K562 (cell line): ENCODE data around the gene WFIKKN2. TPM values are rescaled to one million over a fixed set of nuclear protein-coding genes. Genes with fewer than 3 reads are reported as not detected.
A peak's percentile ranks its signal among the peaks of the same experiment; 100 is the strongest.

Source experiments
- ATAC-seq: fragments of 200-7000 bp; cut with Tn5 transposase; 3 replicates; pipeline ENCODE4 v1.9.1; 2020; ENCODE audit warnings: moderate library complexity
- BruUV-seq: library from RNA; stranded (reverse); fragments of 400-500 nt; replicated peaks from 2 replicates; lab custom pipeline; 2021; lab: Mats Ljungman, UMichigan
- CTCF ChIA-PET: fragments of 300-600 bp; formaldehyde crosslinking; extraction: SDS; loops from one replicate; lab custom pipeline; 2021; ENCODE audit warnings: low intra/inter-chr PET ratio; lab: Yijun Ruan, JAX
- POLR2A ChIA-PET: fragments of 300-600, 350-650 bp; sonication (Branson Sonifier 250); formaldehyde crosslinking; extraction: SDS; loops from one replicate; lab custom pipeline; 2021; ENCODE audit warnings: antibody characterized with exemption, inconsistent platforms; lab: Yijun Ruan, JAX
- DNase-seq, 4 experiments: peaks; one replicate each; pipeline versions ENCODE4 v3.0.0 to v3.0.0-alpha.2; 2011 to 2018; ENCODE audit warnings: low spot score in 3 of 4, mixed read lengths in 3 of 4; ENCODE audit errors: extremely low read depth in 1 of 4
- FAIRE-seq: peaks from 2 replicates; lab custom pipeline; 2011; peaks lifted over from hg19 to GRCh38; lab: Jason Lieb, UNC
- H2AFZ ChIP-seq: 2 replicates; pipeline ENCODE4 v1.6.0; 2011; ENCODE audit warnings: low read depth, low read length, control low read depth, inconsistent platforms
- H3K27ac ChIP-seq: fragments of 200-600 bp; 3 replicates; pipeline ENCODE4 v1.8.0; 2011; ENCODE audit warnings: low read depth, mild to moderate bottlenecking, control low read depth, inconsistent platforms, low read length, moderate library complexity, mixed read lengths; ENCODE audit errors: extremely low read depth
- H3K27me3 ChIP-seq, 2 experiments: fragments of 300-600 bp in 1 of 2; 2 replicates in 1 of 2; 3 replicates in 1 of 2; pipeline versions ENCODE4 v1.6.0 to v1.8.0; 2011; ENCODE audit warnings: inconsistent platforms in 2 of 2, low read length in 2 of 2, mild to moderate bottlenecking in 1 of 2, mixed read lengths in 1 of 2, moderate library complexity in 1 of 2; ENCODE audit not compliant: control insufficient read depth in 2 of 2, insufficient read depth in 2 of 2
- H3K36me3 ChIP-seq: fragments of 300-600 bp; 3 replicates; pipeline ENCODE4 v1.8.0; 2011; ENCODE audit warnings: mild to moderate bottlenecking, low read length, inconsistent platforms; ENCODE audit not compliant: control insufficient read depth, insufficient read depth
- H3K4me1 ChIP-seq, 2 experiments: fragments of 200-600 bp in 1 of 2; replicated peaks in 1 of 2; 2 replicates in 1 of 2; 3 replicates in 1 of 2; pipeline versions ENCODE4 v1.5.1 to v1.8.0; 2011; ENCODE audit warnings: inconsistent platforms in 2 of 2, low read length in 2 of 2, mild to moderate bottlenecking in 1 of 2, mixed read lengths in 1 of 2, moderate library complexity in 1 of 2; ENCODE audit not compliant: control insufficient read depth in 2 of 2, insufficient read depth in 2 of 2
- H3K4me2 ChIP-seq: 2 replicates; pipeline ENCODE4 v1.6.1; 2011; ENCODE audit warnings: low read length, control low read depth, inconsistent platforms, mixed read lengths; ENCODE audit not compliant: insufficient read depth
- H3K4me3 ChIP-seq: fragments of 200-600 bp; sonication (generic), shearing (Covaris generic); 2 replicates; pipeline ENCODE4 v1.5.1; 2016; ENCODE audit warnings: control low read depth, inconsistent platforms
- H3K79me2 ChIP-seq: fragments of 200-600 bp; 3 replicates; pipeline ENCODE4 v1.8.0; 2011; ENCODE audit warnings: low read length, inconsistent platforms; ENCODE audit not compliant: control insufficient read depth, insufficient read depth
- H3K9ac ChIP-seq, 2 experiments: 2 replicates each; pipeline versions ENCODE4 v1.6.0 to v1.6.1; 2011; ENCODE audit warnings: low read depth in 2 of 2, low read length in 2 of 2, control low read depth in 1 of 2, inconsistent platforms in 1 of 2, mild to moderate bottlenecking in 1 of 2, mixed read lengths in 1 of 2; ENCODE audit not compliant: insufficient read depth in 1 of 2
- H3K9me1 ChIP-seq: one replicate; pipeline ENCODE4 v1.6.0; 2011; ENCODE audit warnings: inconsistent platforms, mild to moderate bottlenecking, low read length, moderate library complexity; ENCODE audit not compliant: control insufficient read depth, insufficient read depth
- H3K9me3 ChIP-seq: replicated peaks from 2 replicates; pipeline ENCODE4 v1.5.1; 2011; ENCODE audit warnings: low read depth, low read length, inconsistent platforms; ENCODE audit not compliant: control insufficient read depth, insufficient read depth
- H4K20me1 ChIP-seq: replicated peaks from 2 replicates; pipeline ENCODE4 v1.6.1; 2011; ENCODE audit warnings: low read length, inconsistent platforms, mixed read lengths; ENCODE audit not compliant: control insufficient read depth, insufficient read depth
- CEBPB ChIP-seq: fragments of 450-650 bp; IDR thresholded peaks from 2 replicates; pipeline ENCODE4 v1.6.1; 2016; ENCODE audit warnings: missing genetic modification characterization, missing compliant biosample characterization
- FOSL1 ChIP-seq: fragments of 200-800 bp; sonication (Bioruptor generic); conservative IDR thresholded peaks from 2 replicates; pipeline ENCODE4 v1.6.1; 2016; ENCODE audit warnings: missing genetic modification characterization, missing compliant biosample characterization
- JUN ChIP-seq, 2 experiments: sonication (generic) in 1 of 2; formaldehyde crosslinking in 1 of 2; IDR thresholded peaks; 2 replicates each; pipeline versions ENCODE4 v1.6.1 to v1.8.0; 2012 to 2022; ENCODE audit warnings: borderline replicate concordance in 2 of 2, mild to moderate bottlenecking in 2 of 2, improper control_type of control experiment in 1 of 2, low read depth in 1 of 2, low read length in 1 of 2, missing genetic modification reagents in 1 of 2
- L3MBTL2 ChIP-seq: fragments of 450-650 bp; IDR thresholded peaks from 2 replicates; pipeline ENCODE4 v1.6.1; 2016; ENCODE audit warnings: mild to moderate bottlenecking, moderate library complexity
- MAFK ChIP-seq: IDR thresholded peaks from 2 replicates; pipeline ENCODE4 v1.6.1; 2011; ENCODE audit warnings: low read length, improper control_type of control experiment
- MAZ ChIP-seq, 2 experiments: fragments of 450-650 bp in 1 of 2; sonication (generic) in 1 of 2; formaldehyde crosslinking; IDR thresholded peaks in 1 of 2; conservative IDR thresholded peaks in 1 of 2; 2 replicates each; pipeline versions ENCODE4 v1.4.0 to v1.5.0; 2020; ENCODE audit warnings: mild to moderate bottlenecking in 1 of 2, missing genetic modification reagents in 1 of 2
- NR2C2 ChIP-seq, 2 experiments: fragments of 200-800 bp in 1 of 2; sonication (Bioruptor generic) in 1 of 2; sonication (generic) in 1 of 2; formaldehyde crosslinking in 1 of 2; IDR thresholded peaks; 2 replicates each; pipeline versions ENCODE4 v1.6.1 to v1.8.0; 2016 to 2022; ENCODE audit warnings: mild to moderate bottlenecking in 1 of 2, missing compliant biosample characterization in 1 of 2, missing genetic modification characterization in 1 of 2, missing genetic modification reagents in 1 of 2
- STAT5B ChIP-seq: fragments of 250-450 bp; sonication (Bioruptor Pico); IDR thresholded peaks from 2 replicates; pipeline ENCODE4 v1.8.0; 2021; ENCODE audit warnings: mild to moderate bottlenecking, inconsistent platforms
- TBL1XR1 ChIP-seq, 2 experiments: IDR thresholded peaks; 2 replicates each; pipeline ENCODE4 v1.6.1; 2012; ENCODE audit warnings: improper control_type of control experiment in 2 of 2, low read length in 2 of 2, mild to moderate bottlenecking in 1 of 2
- ZNF212 ChIP-seq: fragments of 450-650 bp; formaldehyde crosslinking; IDR thresholded peaks from 2 replicates; pipeline ENCODE4 v1.4.0; 2020; ENCODE audit warnings: mild to moderate bottlenecking
- ZZZ3 ChIP-seq: fragments of 450-650 bp; IDR thresholded peaks from 2 replicates; pipeline ENCODE4 v1.6.1; 2016; ENCODE audit warnings: antibody characterized with exemption, mild to moderate bottlenecking, moderate library complexity
- WGBS: fragments of 100-300 bp; shearing (Covaris generic); methylation state at CpG from one replicate; pipeline ENCODE4 v1.1.6; 2016; ENCODE audit warnings: low coverage, mixed read lengths; ENCODE audit not compliant: insufficient coverage; ENCODE audit errors: missing lambda C conversion rate; 5-methylcytosine and 5-hydroxymethylcytosine counted together
- in situ Hi-C: fragments of 300-500 bp; cut with MboI; formaldehyde crosslinking; loops from 4 replicates; pipeline ENCODE4 v1.15.0; 2018; ENCODE audit warnings: inconsistent platforms, mixed read lengths
- intact Hi-C: fragments of 100-400 bp; cut with micrococcal nuclease; formaldehyde crosslinking; loops from 2 replicates; pipeline ENCODE4 v1.14.2; 2022
- polyA plus RNA-seq, 8 experiments: library from polyadenylated mRNA; depleted of rRNA in 4 of 8; stranded (reverse) in 5 of 8; unstranded in 3 of 8; fragments of >200 nt; fragmentation: Nextera tagmentation in 2 of 8; fragmentation: Illumina TruSeq in 1 of 8; extraction: Ambion mirVana in 2 of 8; extraction: Trizol in 1 of 8; gene quantifications; 2 replicates each; pipeline versions ENCODE4 v1.2.1 to v1.2.3, GENCODE V29; 2011 to 2014; ENCODE audit warnings: inconsistent platforms in 1 of 8, missing spikeins in 1 of 8
- total RNA-seq, 7 experiments: library from RNA; depleted of rRNA in 6 of 7; stranded (reverse); fragments of >200 nt in 6 of 7; fragmentation: Illumina TruSeq in 2 of 7; extraction: Trizol in 2 of 7; gene quantifications; 2 replicates each; pipeline versions ENCODE4 v1.2.1 to v1.2.3, GENCODE V29; 2011 to 2021; ENCODE audit warnings: low replicate concordance in 1 of 7
- TF ChIP-seq, protein P1 (sequence below): sonication (generic); formaldehyde crosslinking; IDR thresholded peaks from 2 replicates; pipeline ENCODE4 v1.8.0; 2023; ENCODE audit warnings: mild to moderate bottlenecking, missing genetic modification reagents

Gene WFIKKN2
- total and polyA plus RNA-seq, 9 of the 15 experiments (the other 6 are each of a cell fraction or from before 2014, with no cell fraction given) = 0.07 TPM; not detected in 8

DNA sequence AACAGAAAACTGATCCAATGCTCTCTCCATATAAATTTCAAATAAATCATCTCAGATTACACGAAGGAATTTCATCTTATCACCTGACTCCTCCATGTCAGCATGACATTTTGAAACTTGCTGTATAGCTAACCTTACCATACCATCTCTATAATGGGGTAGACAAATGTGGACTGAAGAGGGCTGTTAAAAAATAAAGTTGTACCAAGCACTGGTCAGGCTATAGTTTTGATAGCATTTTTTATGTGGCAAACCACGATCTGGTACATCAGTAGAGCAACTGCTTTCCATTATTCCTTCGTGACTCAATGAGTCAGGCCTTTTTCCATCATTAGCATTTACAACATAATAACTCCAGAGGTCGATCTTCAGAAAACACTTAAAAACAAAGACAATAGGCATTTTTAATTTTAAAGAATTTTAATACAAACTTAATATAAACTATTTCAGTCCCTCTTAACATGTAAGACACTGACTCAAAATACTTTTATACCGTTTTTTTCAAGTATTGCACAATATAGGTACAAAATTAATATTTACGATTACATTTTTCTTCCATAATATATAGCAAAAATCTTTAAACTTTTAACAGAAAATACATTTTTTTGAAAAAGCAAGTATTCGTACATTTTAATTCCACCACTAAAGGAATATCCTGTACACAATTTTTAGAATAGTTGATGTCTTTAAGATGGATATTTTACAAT lies 26.6 kb downstream of the WFIKKN2 start:
- Histone ChIP-seq H3K9ac (no peak overlapping the region), H3K79me2 (peaks cover 39% of the 10 kb centered on the region), H3K4me3 (no peak overlapping the region), H4K20me1 (peaks cover 12% of the 10 kb centered on the region), H3K9me3 (no peaks in the 10 kb centered on the region), H2AFZ (no peak overlapping the region), H3K4me1 (peaks cover 6 to 8% of the 10 kb centered on the region in 2 experiments; a peak in 4 of 5 replicates), H3K9me1 (no peaks in the 10 kb centered on the region), H3K4me2 (peak overlapping the region; percentile 12; the same call in 1 of the 2 replicates), H3K36me3 (peaks cover 26% of the 10 kb centered on the region), H3K27ac (no peak overlapping the region), H3K27me3 (no peaks in the 10 kb centered on the region)
- CTCF ChIA-PET = no interaction called here
- BruUV-seq = no TSS peak
- ATAC-seq = no peak
- no peak for FAIRE-seq
- intact Hi-C loops = no loop called here
- POLR2A ChIA-PET = interaction anchor here (1.1 to 7.7 kb wide), 4 partner anchors 11 to 116 kb away, joined by 3 to 207 read pairs (median 75); no protein-coding TSS in a partner anchor
- in situ Hi-C loops = loop anchor here (5.0 to 10.0 kb wide), 2 partner anchors 90 to 293 kb away; partner anchors contain the start of gene NME1
- WGBS = 70% methylated on average over 7 of the region's 7 CpGs
- no peak for DNase-seq
- no peak for TF ChIP-seq JUN (IDR thresholded peaks at IDR 0.05; ENCODE audit: borderline replicate concordance, low read depth, low read length)
- TF ChIP-seq JUN (CRISPR knock-in tag; IDR thresholded peaks at IDR 0.05; ENCODE audit: borderline replicate concordance) = no peak
- TF ChIP-seq ZZZ3 = no peak
- TF ChIP-seq MAFK = no peak
- TF ChIP-seq, protein P1, sequence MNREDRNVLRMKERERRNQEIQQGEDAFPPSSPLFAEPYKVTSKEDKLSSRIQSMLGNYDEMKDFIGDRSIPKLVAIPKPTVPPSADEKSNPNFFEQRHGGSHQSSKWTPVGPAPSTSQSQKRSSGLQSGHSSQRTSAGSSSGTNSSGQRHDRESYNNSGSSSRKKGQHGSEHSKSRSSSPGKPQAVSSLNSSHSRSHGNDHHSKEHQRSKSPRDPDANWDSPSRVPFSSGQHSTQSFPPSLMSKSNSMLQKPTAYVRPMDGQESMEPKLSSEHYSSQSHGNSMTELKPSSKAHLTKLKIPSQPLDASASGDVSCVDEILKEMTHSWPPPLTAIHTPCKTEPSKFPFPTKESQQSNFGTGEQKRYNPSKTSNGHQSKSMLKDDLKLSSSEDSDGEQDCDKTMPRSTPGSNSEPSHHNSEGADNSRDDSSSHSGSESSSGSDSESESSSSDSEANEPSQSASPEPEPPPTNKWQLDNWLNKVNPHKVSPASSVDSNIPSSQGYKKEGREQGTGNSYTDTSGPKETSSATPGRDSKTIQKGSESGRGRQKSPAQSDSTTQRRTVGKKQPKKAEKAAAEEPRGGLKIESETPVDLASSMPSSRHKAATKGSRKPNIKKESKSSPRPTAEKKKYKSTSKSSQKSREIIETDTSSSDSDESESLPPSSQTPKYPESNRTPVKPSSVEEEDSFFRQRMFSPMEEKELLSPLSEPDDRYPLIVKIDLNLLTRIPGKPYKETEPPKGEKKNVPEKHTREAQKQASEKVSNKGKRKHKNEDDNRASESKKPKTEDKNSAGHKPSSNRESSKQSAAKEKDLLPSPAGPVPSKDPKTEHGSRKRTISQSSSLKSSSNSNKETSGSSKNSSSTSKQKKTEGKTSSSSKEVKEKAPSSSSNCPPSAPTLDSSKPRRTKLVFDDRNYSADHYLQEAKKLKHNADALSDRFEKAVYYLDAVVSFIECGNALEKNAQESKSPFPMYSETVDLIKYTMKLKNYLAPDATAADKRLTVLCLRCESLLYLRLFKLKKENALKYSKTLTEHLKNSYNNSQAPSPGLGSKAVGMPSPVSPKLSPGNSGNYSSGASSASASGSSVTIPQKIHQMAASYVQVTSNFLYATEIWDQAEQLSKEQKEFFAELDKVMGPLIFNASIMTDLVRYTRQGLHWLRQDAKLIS (CRISPR knock-in tag) = no peak
- TF ChIP-seq MAZ (CRISPR knock-in tag; conservative IDR thresholded peaks at IDR 0.05 in 1 of 2, IDR thresholded peaks at IDR 0.05 in 1 of 2) = no peak
- no peak for TF ChIP-seq TBL1XR1 (IDR thresholded peaks at IDR 0.05; ENCODE audit: low read length in 2 of 2)
- TF ChIP-seq FOSL1 (tag) = no peak
- no peak for TF ChIP-seq NR2C2 (CRISPR knock-in tag; IDR thresholded peaks at IDR 0.05)
- no peak for TF ChIP-seq NR2C2 (tag; IDR thresholded peaks at IDR 0.05)
- peak; percentile 86 for TF ChIP-seq CEBPB
- no peak for TF ChIP-seq ZNF212 (CRISPR knock-in tag)
- TF ChIP-seq STAT5B = no peak
- TF ChIP-seq L3MBTL2 = no peak
